HCT116 (cell line): ENCODE results near the gene RASL10A. TPM values are rescaled to one million over a fixed set of nuclear protein-coding genes. Genes with fewer than 3 reads are reported as not detected.

Experiments used
- ATAC-seq: fragments of 200-7000 bp; cut with Tn5 transposase; 2 replicates; pipeline ENCODE4 v1.9.1; 2020; ENCODE audit warnings: mild to moderate bottlenecking, moderate library complexity
- BruUV-seq: library from RNA; stranded (reverse); fragments of 400-500 nt; replicated peaks from 2 replicates; lab custom pipeline; 2021; lab: Mats Ljungman, UMichigan
- CTCF ChIA-PET: fragments of 300-600 bp; sonication (Branson Sonifier 250); formaldehyde crosslinking; loops from one replicate; lab custom pipeline; 2021; ENCODE audit warnings: antibody characterized with exemption; lab: Charles Lee
- POLR2A ChIA-PET: fragments of 300-600, 350-600 bp; sonication (Branson Sonifier 250); formaldehyde crosslinking; loops from one replicate; lab custom pipeline; 2021; ENCODE audit warnings: antibody characterized with exemption; lab: Charles Lee
- RAD21 ChIA-PET, 2 experiments: fragments of 300-600 bp; sonication (Branson Sonifier 250); formaldehyde crosslinking; loops; one replicate each; lab custom pipeline; 2023; ENCODE audit warnings: low total read pairs in 2 of 2; ENCODE audit not compliant: uncharacterized antibody in 2 of 2, unreplicated experiment in 2 of 2, low non-redundant PET in 1 of 2; lab: Charles Lee
- DNase-seq: peaks from one replicate; pipeline ENCODE4 v3.0.0-alpha.2; 2010; ENCODE audit warnings: low read depth, low spot score
- H2AFZ ChIP-seq: fragments of 200-600 bp; shearing (Covaris generic), sonication (generic); 2 replicates; pipeline ENCODE4 v1.6.1; 2017; ENCODE audit warnings: low read depth, mixed run types, mixed read lengths, antibody characterized with exemption, low read length; ENCODE audit not compliant: poor library complexity, severe bottlenecking
- H3K27ac ChIP-seq: 2 replicates; pipeline ENCODE4 v1.5.1; 2012; ENCODE audit warnings: low read depth, low read length
- H3K27me3 ChIP-seq: fragments of 200-600 bp; sonication (generic); 2 replicates; pipeline ENCODE4 v1.6.1; 2016; ENCODE audit warnings: mixed run types, low read length, mixed read lengths; ENCODE audit not compliant: insufficient read depth
- H3K36me3 ChIP-seq, 2 experiments: fragments of 200-500 bp in 1 of 2; fragments of 200-600 bp in 1 of 2; sonication (Bioruptor generic) in 1 of 2; sonication (generic) in 1 of 2; 2 replicates each; pipeline versions ENCODE4 v1.5.1 to v1.6.1; 2014 to 2016; ENCODE audit warnings: low read length in 2 of 2, inconsistent platforms in 1 of 2, mixed read lengths in 1 of 2, mixed run types in 1 of 2; ENCODE audit not compliant: insufficient read depth in 2 of 2, control insufficient read depth in 1 of 2
- H3K4me1 ChIP-seq, 2 experiments: fragments of 200-600 bp in 1 of 2; sonication (generic) in 1 of 2; 2 replicates each; pipeline versions ENCODE4 v1.5.1 to v1.6.1; 2012 to 2017; ENCODE audit warnings: low read length in 2 of 2, inconsistent platforms in 1 of 2, mild to moderate bottlenecking in 1 of 2, mixed read lengths in 1 of 2, mixed run types in 1 of 2, moderate library complexity in 1 of 2; ENCODE audit not compliant: insufficient read depth in 2 of 2, control insufficient read depth in 1 of 2
- H3K4me2 ChIP-seq: fragments of 200-600 bp; sonication (generic); 2 replicates; pipeline ENCODE4 v1.6.1; 2017; ENCODE audit warnings: mixed run types, low read length, mixed read lengths
- H3K4me3 ChIP-seq, 2 experiments: fragments of 200-600 bp in 1 of 2; sonication (generic) in 1 of 2; replicated peaks in 1 of 2; 2 replicates each; pipeline ENCODE4 v1.5.1; 2011 to 2016; ENCODE audit warnings: low read length in 2 of 2, control low read depth in 1 of 2, low read depth in 1 of 2, mild to moderate bottlenecking in 1 of 2, mixed read lengths in 1 of 2, mixed run types in 1 of 2
- H3K79me2 ChIP-seq: fragments of 200-600 bp; sonication (generic); 2 replicates; pipeline ENCODE4 v1.6.1; 2017; ENCODE audit warnings: mild to moderate bottlenecking, mixed run types, low read length, moderate library complexity, mixed read lengths; ENCODE audit not compliant: insufficient read depth
- H3K9ac ChIP-seq: fragments of 200-600 bp; sonication (generic); 2 replicates; pipeline ENCODE4 v1.6.1; 2016; ENCODE audit warnings: low read length, mixed read lengths
- H3K9me2 ChIP-seq: fragments of 200-600 bp; sonication (generic), shearing (Covaris generic); 2 replicates; pipeline ENCODE4 v1.6.1; 2017; ENCODE audit warnings: mixed run types, mild to moderate bottlenecking, moderate library complexity; ENCODE audit not compliant: insufficient read depth
- H3K9me3 ChIP-seq, 2 experiments: fragments of 200-500 bp in 1 of 2; fragments of 200-600 bp in 1 of 2; sonication (Bioruptor generic) in 1 of 2; sonication (generic) in 1 of 2; 2 replicates each; pipeline ENCODE4 v1.6.1; 2014 to 2017; ENCODE audit warnings: low read length in 2 of 2, mixed read lengths in 2 of 2, inconsistent platforms in 1 of 2, low read depth in 1 of 2, mild to moderate bottlenecking in 1 of 2, mixed run types in 1 of 2, moderate library complexity in 1 of 2; ENCODE audit not compliant: control insufficient read depth in 1 of 2, insufficient read depth in 1 of 2
- H4K20me1 ChIP-seq: fragments of 200-600 bp; sonication (generic), shearing (Covaris generic); 2 replicates; pipeline ENCODE4 v1.6.1; 2017; ENCODE audit warnings: mixed run types, mild to moderate bottlenecking, moderate library complexity; ENCODE audit not compliant: insufficient read depth
- ATF3 ChIP-seq: IDR thresholded peaks from 2 replicates; pipeline ENCODE4 v1.6.1; 2012
- CBX3 ChIP-seq: IDR thresholded peaks from 2 replicates; pipeline ENCODE4 v1.6.1; 2012; ENCODE audit warnings: low read depth
- CEBPB ChIP-seq: IDR thresholded peaks from 2 replicates; pipeline ENCODE4 v1.6.1; 2012; ENCODE audit warnings: low read depth
- CTCF ChIP-seq, 3 experiments: fragments of 200-600 bp in 1 of 3; sonication (generic) in 1 of 3; IDR thresholded peaks in 2 of 3; conservative IDR thresholded peaks in 1 of 3; 2 replicates each; pipeline ENCODE4 v1.5.1; 2012 to 2017; ENCODE audit warnings: low read depth in 2 of 3, low read length in 2 of 3, antibody characterized with exemption in 1 of 3, borderline replicate concordance in 1 of 3, control low read depth in 1 of 3, mild to moderate bottlenecking in 1 of 3, mixed read lengths in 1 of 3, mixed run types in 1 of 3, moderate library complexity in 1 of 3; ENCODE audit not compliant: insufficient read depth in 1 of 3
- EGR1 ChIP-seq: IDR thresholded peaks from 2 replicates; pipeline ENCODE4 v1.6.1; 2012; ENCODE audit warnings: low read depth
- ELF1 ChIP-seq: IDR thresholded peaks from 2 replicates; pipeline ENCODE4 v1.6.1; 2012; ENCODE audit warnings: low read depth, borderline replicate concordance
- EZH2 ChIP-seq: fragments of 200-600 bp; sonication (generic); IDR thresholded peaks from 2 replicates; pipeline ENCODE4 v1.6.1; 2017; ENCODE audit warnings: antibody characterized with exemption, mixed run types
- EZH2phosphoT487 ChIP-seq: fragments of 200-600 bp; IDR thresholded peaks from 2 replicates; pipeline ENCODE4 v1.6.1; 2018; ENCODE audit warnings: antibody characterized with exemption, borderline replicate concordance
- JUND ChIP-seq: IDR thresholded peaks from 2 replicates; pipeline ENCODE4 v1.6.1; 2012
- POLR2AphosphoS5 ChIP-seq: IDR thresholded peaks from 2 replicates; pipeline ENCODE4 v1.6.1; 2011; ENCODE audit warnings: mild to moderate bottlenecking, low read depth, low read length, moderate library complexity
- RAD21 ChIP-seq: IDR thresholded peaks from 2 replicates; pipeline ENCODE4 v1.6.1; 2012; ENCODE audit warnings: low read depth, mild to moderate bottlenecking
- SIN3A ChIP-seq: IDR thresholded peaks from 2 replicates; pipeline ENCODE4 v1.6.1; 2012; ENCODE audit warnings: low read depth
- SP1 ChIP-seq: IDR thresholded peaks from 2 replicates; pipeline ENCODE4 v1.6.1; 2012; ENCODE audit warnings: low read depth
- TCF7L2 ChIP-seq: IDR thresholded peaks from 2 replicates; pipeline ENCODE4 v1.7.0; 2011; ENCODE audit warnings: borderline replicate concordance, inconsistent platforms; ENCODE audit not compliant: insufficient read depth, insufficient read length; ENCODE audit errors: extremely low read depth
- YY1 ChIP-seq: IDR thresholded peaks from 2 replicates; pipeline ENCODE4 v1.6.1; 2011; ENCODE audit warnings: low read length, low read depth, moderate library complexity, mild to moderate bottlenecking; ENCODE audit not compliant: insufficient replicate concordance; ENCODE audit errors: extremely low read depth
- ZBTB33 ChIP-seq: IDR thresholded peaks from 2 replicates; pipeline ENCODE4 v1.6.1; 2011; ENCODE audit warnings: mild to moderate bottlenecking, low read length, moderate library complexity; ENCODE audit not compliant: insufficient replicate concordance; ENCODE audit errors: extremely low read depth
- ZFX ChIP-seq: fragments of 450-650 bp; IDR thresholded peaks from 2 replicates; pipeline ENCODE4 v1.6.1; 2017
- intact Hi-C: fragments of 100-400 bp; cut with micrococcal nuclease; formaldehyde crosslinking; loops from 2 replicates; pipeline ENCODE4 v1.10.0; 2022
- total RNA-seq: library from RNA; stranded (reverse); gene quantifications from one replicate; pipeline ENCODE4 v1.2.1, GENCODE V29; 2021; ENCODE audit not compliant: unreplicated experiment
- TF ChIP-seq, protein P1 (sequence below): IDR thresholded peaks from 2 replicates; pipeline ENCODE4 v1.6.1; 2012; ENCODE audit warnings: low read depth
- TF ChIP-seq, protein P2 (sequence below): IDR thresholded peaks from 2 replicates; pipeline ENCODE4 v1.6.1; 2012

The RASL10A gene
- total RNA-seq, 1 experiment from 2014 or later = 0.96 TPM

DNA sequence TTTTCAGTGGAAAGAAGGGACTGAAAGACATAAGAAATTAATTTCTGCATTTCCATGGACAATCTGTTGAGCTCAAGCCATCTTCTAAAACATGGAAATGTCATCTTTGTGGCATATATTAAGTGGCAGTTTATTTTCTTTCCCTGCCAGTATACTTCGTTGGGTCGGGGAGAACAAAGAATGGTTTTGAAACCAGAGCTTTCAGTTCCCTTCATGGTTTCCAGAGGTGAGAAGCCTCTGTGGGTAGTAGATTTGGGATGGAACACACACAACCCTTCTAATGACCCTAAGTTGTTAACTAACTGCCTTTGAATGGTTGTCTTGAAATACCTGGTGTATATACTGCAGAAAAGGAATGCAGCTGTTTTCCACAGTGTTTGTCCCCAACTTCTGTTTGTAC is 26.7 kb downstream of the RASL10A start:
- no peak overlapping the region for H2AFZ ChIP-seq

More for the DNA sequence above, 26.7 kb downstream of the RASL10A start:
- POLR2A ChIA-PET = interaction anchor here (1.4 kb wide), 1 partner anchor 15 kb away, joined by 3 read pairs; no protein-coding TSS in a partner anchor
- CTCF ChIA-PET = no interaction called here
- no TSS peak for BruUV-seq
- ATAC-seq = no peak
- Histone ChIP-seq H3K9me3 (no peaks in the 10 kb centered on the region), H3K4me1 (peaks cover 0 to 3% of the 10 kb centered on the region in 2 experiments; a peak in 1 of 4 replicates), H3K9me2 (no peaks in the 10 kb centered on the region)
- RAD21 ChIA-PET = interaction anchor here in 1 of 2 experiments (0.6 kb wide), 1 partner anchor 27 kb away, joined by 5 read pairs; no protein-coding TSS in a partner anchor
- no peak for TF ChIP-seq EGR1
- no peak for TF ChIP-seq POLR2AphosphoS5
- TF ChIP-seq CBX3 = no peak
- no peak for TF ChIP-seq RAD21
- TF ChIP-seq CTCF (IDR thresholded peaks at IDR 0.05 in 2 of 3, conservative IDR thresholded peaks at IDR 0.05 in 1 of 3; ENCODE audit: borderline replicate concordance in 1 of 3, insufficient read depth in 1 of 3, low read depth in 2 of 3, low read length in 2 of 3) = no peak
- TF ChIP-seq, protein P1, sequence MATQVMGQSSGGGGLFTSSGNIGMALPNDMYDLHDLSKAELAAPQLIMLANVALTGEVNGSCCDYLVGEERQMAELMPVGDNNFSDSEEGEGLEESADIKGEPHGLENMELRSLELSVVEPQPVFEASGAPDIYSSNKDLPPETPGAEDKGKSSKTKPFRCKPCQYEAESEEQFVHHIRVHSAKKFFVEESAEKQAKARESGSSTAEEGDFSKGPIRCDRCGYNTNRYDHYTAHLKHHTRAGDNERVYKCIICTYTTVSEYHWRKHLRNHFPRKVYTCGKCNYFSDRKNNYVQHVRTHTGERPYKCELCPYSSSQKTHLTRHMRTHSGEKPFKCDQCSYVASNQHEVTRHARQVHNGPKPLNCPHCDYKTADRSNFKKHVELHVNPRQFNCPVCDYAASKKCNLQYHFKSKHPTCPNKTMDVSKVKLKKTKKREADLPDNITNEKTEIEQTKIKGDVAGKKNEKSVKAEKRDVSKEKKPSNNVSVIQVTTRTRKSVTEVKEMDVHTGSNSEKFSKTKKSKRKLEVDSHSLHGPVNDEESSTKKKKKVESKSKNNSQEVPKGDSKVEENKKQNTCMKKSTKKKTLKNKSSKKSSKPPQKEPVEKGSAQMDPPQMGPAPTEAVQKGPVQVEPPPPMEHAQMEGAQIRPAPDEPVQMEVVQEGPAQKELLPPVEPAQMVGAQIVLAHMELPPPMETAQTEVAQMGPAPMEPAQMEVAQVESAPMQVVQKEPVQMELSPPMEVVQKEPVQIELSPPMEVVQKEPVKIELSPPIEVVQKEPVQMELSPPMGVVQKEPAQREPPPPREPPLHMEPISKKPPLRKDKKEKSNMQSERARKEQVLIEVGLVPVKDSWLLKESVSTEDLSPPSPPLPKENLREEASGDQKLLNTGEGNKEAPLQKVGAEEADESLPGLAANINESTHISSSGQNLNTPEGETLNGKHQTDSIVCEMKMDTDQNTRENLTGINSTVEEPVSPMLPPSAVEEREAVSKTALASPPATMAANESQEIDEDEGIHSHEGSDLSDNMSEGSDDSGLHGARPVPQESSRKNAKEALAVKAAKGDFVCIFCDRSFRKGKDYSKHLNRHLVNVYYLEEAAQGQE = no peak
- TF ChIP-seq EZH2phosphoT487 = no peak
- TF ChIP-seq SP1 = no peak
- TF ChIP-seq EZH2 = no peak
- TF ChIP-seq YY1 = no peak
- TF ChIP-seq ELF1 = no peak
- no peak for TF ChIP-seq ZBTB33
- no peak for TF ChIP-seq TCF7L2
- TF ChIP-seq ZFX = no peak
- no peak for TF ChIP-seq CEBPB
- TF ChIP-seq, protein P2, sequence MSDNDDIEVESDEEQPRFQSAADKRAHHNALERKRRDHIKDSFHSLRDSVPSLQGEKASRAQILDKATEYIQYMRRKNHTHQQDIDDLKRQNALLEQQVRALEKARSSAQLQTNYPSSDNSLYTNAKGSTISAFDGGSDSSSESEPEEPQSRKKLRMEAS = no peak
- TF ChIP-seq ATF3 = no peak
- TF ChIP-seq SIN3A = no peak
- no peak for TF ChIP-seq JUND
- TF ChIP-seq, all 23 proteins: peak for 0
- no peaks in the 10 kb centered on the region for H3K27me3 ChIP-seq
- H3K9ac ChIP-seq = no peak overlapping the region
- no peak overlapping the region for H3K4me3 ChIP-seq
- peaks cover 99% of the 10 kb centered on the region for H3K79me2 ChIP-seq
- peaks cover 76 to 93% of the 10 kb centered on the region in 2 experiments for H3K36me3 ChIP-seq
- H3K4me2 ChIP-seq = no peak overlapping the region
- intact Hi-C loops = no loop called here
- peaks cover 42% of the 10 kb centered on the region; the same call in 1 of the 2 replicates for H4K20me1 ChIP-seq
- no peak for DNase-seq
- H3K27ac ChIP-seq = no peak overlapping the region
